ENCODE data around the gene TECPR2.
"Not testable (repeated sequence)": the region's sequence is repeated elsewhere in the genome, so short reads cannot be mapped to it uniquely, and the experiment has no call there.

DNA sequence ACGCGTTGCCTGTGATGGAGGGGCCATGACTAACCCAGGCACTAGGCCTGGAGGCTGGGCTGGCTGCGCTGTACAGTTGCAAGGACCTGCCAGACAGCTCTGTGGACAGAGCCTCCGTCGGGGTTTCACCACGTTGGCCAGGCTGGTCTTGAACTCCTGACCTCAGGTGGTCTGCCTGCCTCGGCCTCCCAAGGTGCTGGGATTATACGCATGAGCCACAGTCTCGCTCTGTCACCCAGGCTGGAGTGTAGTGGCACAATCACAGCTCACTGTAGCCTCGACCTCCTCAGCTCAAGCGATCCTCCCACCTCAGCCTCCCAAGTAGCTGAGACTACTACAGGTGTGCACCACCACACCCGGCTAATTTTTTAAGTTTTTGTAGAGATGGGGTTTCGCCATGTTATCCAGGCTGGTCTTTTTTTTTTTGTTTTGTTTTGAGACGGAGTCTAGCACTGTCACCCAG, 178.3 kb downstream of the TECPR2 start:
- not testable (repeated sequence) for TF ChIP-seq CTCF (IDR thresholded peaks at IDR 0.05; ENCODE audit: low read depth, low read length); POLR2A (IDR thresholded peaks at IDR 0.05; ENCODE audit: extremely low read depth, insufficient read length); MYC (IDR thresholded peaks at IDR 0.05; ENCODE audit: low read depth, low read length); MAX (IDR thresholded peaks at IDR 0.05; ENCODE audit: low read depth, low read length)
